Measurements from ENCODE around the gene CASP10.
"Not testable (repeated sequence)": the region's sequence is repeated elsewhere in the genome, so short reads cannot be mapped to it uniquely, and the experiment has no call there.

CASP10 gene

DNA sequence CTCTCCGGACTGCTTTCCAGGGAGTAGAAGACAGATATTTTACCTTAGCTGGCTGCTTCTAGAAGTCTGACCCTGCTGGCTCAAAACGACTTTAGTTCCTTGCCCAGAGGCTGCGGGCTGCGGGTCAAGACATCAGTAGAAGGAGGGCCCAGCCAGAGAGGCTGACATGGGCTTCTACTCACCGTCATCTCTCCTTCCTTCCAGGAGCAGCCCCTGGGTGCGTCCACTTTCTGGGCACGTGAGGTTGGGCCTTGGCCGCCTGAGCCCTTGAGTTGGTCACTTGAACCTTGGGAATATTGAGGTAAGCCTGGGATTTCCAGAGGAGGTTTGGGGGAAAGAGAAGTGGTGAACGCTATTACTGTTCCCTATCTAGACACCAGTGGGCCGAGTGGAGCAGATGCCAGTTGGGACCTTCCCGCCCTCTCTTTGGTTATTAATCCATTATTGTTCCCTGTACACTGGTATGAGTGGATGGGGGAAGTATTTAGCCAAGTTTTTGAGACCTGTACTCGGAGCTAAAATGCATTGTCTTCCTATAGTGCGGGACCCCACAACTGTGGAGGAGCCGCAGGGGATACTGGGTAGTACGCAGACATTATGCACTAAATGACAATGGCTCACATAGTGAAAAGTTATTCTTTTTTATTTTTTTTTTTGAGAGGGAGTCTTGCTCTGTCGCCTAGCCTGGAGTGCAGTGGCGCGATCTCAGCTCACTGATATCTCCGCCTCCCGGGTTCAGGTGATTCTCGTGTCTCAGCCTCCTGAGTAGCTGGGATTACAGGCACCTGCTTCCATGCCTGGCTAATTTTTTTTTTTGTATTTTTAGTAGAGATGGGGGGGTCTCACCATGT, 51.1 kb downstream of the CASP10 start:
- DNase-seq (ENCODE audit: low read depth), result no peak
- TF ChIP-seq, protein P1, sequence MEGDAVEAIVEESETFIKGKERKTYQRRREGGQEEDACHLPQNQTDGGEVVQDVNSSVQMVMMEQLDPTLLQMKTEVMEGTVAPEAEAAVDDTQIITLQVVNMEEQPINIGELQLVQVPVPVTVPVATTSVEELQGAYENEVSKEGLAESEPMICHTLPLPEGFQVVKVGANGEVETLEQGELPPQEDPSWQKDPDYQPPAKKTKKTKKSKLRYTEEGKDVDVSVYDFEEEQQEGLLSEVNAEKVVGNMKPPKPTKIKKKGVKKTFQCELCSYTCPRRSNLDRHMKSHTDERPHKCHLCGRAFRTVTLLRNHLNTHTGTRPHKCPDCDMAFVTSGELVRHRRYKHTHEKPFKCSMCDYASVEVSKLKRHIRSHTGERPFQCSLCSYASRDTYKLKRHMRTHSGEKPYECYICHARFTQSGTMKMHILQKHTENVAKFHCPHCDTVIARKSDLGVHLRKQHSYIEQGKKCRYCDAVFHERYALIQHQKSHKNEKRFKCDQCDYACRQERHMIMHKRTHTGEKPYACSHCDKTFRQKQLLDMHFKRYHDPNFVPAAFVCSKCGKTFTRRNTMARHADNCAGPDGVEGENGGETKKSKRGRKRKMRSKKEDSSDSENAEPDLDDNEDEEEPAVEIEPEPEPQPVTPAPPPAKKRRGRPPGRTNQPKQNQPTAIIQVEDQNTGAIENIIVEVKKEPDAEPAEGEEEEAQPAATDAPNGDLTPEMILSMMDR (IDR thresholded peaks at IDR 0.05; ENCODE audit: low read depth, low read length, missing control alignments), result no peak
- H3K4me3 ChIP-seq (ENCODE audit: low read depth, low read length), result peak overlapping the region; percentile 75

DNA sequence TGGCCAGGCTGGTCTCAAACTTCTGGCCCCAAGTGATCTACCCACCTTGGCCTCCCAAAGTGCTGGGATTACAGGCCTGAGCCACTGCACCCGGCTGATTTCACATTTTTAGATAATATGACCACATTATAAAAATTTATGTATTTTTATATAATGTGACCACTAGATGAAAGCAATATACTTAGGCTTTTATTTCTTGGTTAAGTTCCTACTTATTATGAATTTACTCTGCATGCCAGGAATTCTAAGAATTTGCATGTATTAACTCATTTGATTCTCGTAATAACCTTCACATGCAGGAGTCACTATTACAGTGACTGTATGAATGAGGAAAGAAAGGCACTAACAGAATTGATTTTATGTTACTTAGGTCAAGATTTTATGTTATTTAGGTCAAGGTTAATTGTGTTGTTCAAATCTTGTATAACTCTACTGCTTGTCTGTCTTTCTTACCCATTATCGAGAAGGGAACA, 51.8 kb downstream of the CASP10 start:
- peak overlapping the region; percentile 75 for H3K4me3 ChIP-seq (ENCODE audit: low read depth, low read length)
- no peak for DNase-seq (ENCODE audit: low read depth)
- TF ChIP-seq, protein P1 (IDR thresholded peaks at IDR 0.05; ENCODE audit: low read depth, low read length, missing control alignments), result no peak

DNA sequence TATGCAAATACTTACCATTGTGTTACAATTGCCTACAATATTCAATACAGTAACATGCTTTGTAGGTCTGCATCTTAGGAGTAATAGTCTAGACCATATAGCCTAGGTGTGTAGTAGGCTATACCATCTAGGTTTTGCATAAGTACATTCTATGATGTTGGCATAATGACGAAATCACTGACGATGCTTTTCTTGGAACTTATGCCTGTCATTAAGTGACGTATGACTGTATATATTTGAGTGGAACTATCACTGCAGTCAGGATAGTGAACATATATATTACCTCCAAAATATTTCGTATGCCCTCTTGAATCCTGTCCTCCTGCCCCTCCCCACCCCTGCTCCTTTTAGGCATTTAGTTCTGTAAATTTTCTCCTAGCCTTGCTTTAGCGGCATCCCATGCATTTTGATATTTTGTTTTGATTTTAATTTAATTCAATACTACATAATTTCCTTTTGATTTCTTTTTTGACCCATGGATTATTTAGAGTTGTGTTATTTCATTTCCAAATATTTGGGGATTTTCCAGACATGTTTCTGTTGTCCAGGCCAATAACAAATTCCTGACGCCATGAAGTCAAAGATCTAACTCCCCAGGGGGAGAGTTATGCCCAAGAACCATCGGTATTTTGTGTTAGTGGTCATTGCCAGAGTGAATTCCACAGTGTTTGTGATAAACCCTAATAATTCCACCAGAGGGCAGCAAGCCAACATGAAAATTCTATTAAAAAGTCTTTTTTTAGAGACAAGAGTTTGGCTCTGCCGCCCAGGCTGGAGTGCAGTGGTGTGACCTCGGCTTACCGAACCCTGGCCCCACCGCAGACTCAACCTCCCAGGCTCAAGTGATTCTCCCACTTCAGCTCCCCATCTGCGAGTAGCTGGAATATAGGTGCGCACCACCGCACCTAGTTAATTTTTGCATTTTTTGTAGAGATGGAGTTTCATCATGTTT, 53.2 kb downstream of the CASP10 start:
- DNase-seq (ENCODE audit: low read depth), result no peak
- H3K4me3 ChIP-seq (ENCODE audit: low read depth, low read length), result no peak overlapping the region
- TF ChIP-seq, protein P1 (IDR thresholded peaks at IDR 0.05; ENCODE audit: low read depth, low read length, missing control alignments), result peak; percentile 45

DNA sequence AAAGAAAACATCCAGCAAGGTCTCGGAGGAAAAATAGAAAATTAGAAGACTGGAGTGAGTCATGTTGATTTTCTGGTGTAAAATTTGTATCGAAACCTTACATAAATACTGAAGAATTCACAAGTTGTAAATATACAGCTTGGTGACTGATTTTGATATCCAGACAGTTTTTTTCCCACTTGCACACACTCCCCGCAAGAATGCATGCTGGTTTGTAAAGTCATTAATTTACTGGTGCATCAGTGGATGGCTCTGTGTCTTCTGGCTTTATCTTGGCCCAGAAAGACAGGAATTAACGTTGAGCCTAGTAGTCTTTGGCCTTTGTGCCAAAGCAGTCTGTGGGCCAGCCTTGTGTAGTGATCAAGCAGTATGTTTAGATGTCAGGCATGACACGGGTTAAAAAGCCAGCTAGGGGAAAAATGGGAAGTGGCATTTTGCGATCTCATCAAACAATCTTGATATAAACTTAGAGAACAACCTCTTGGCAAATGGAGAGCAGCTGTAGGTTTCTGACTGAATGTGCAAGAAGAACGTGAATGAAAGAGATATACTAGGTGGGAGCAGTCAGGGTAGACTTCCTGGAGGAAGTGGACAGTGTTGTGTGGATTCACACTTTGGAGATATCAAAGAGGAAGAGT, 54.7 kb downstream of the CASP10 start:
- H3K4me3 ChIP-seq (ENCODE audit: low read depth, low read length), result no peak overlapping the region
- no peak for DNase-seq (ENCODE audit: low read depth)
- TF ChIP-seq, protein P1 (IDR thresholded peaks at IDR 0.05; ENCODE audit: low read depth, low read length, missing control alignments), result no peak

DNA sequence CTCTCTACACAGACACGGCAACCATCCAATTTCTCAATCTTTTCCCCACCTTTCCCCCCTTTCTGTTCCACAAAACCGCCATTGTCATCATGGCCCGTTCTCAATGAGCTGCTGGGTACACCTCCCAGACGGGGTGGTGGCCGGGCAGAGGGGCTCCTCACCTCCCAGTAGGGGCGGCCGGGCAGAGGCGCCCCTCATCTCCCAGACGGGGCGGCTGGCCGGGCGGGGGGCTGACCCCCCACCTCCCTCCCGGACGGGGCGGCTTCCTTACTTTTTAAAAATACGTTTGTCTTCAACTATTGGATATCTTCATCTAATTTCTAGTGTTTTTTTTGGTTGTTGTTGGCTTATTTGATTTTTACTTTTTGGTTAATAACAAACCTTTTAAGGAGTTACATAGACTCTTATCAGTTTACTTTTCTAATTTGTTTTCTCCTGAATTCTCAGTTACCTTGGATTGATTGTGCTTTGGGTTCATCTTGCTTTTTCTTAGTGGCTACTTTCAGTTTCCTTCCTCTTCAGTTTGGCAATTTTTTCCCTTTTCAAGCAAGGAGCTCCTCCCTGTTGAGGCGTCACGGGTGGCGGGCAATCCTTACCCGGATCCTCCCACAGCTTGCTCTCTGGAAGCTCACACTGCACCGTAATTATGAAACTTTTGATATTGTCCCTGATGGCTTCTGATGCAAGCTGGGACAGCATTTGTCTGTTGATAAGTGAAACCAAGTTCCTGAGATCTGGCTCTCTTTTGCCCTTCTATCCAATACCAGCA, 56.4 kb downstream of the CASP10 start:
- H3K4me3 ChIP-seq (ENCODE audit: low read depth, low read length); DNase-seq (ENCODE audit: low read depth): not testable (repeated sequence)

DNA sequence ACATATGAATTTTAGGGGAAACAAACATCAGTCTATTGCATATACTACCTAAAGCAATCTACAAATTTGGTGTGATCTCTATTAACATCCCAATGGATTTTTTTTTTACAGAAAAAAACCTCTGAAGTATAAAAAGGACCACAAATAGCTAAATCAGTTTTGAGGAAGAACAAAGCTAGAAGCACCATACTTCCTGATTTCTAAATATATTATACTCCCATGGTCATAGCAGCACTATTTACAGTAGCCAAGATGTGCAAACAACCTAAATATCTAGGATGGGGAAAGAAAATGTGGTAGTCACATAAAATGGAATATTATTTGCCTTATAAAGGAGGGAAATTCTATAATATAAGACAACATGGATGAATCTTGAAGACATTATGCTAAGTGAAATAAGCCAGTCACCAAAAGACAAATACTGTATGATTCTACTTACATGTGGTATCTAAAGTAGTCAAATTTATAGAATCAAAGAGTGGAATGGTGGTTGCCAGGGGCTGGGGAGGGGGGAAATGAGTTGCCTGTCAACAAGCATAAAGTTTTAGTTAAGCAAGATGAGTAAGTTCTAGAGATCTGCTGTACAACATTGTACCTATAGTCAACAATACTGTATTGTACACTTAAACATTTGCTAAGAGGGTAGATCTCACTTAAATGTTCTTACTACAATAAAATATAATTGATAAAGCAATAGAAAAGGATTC, 59.8 kb downstream of the CASP10 start:
- no peak for DNase-seq (ENCODE audit: low read depth)
- no peak overlapping the region for H3K4me3 ChIP-seq (ENCODE audit: low read depth, low read length)
- TF ChIP-seq, protein P1 (IDR thresholded peaks at IDR 0.05; ENCODE audit: low read depth, low read length, missing control alignments), result no peak

Measured in GM12864 (cell line).